Melanocyte of skin (primary cell): ENCODE results near the gene ULK4. TPM values are rescaled to one million over a fixed set of nuclear protein-coding genes. Genes with fewer than 3 reads are reported as not detected.

ENCODE experiments used
- small RNA-seq, 2 donors: library from RNA; depleted of rRNA; stranded (forward); fragments of <200 nt; gene quantifications; one replicate each; pipeline ENCODE3, GENCODE V24; 2012
- total RNA-seq, 2 donors: library from RNA; depleted of rRNA; stranded (reverse); fragments of >200 nt; gene quantifications; 2 replicates each; pipeline ENCODE4 v1.2.3, GENCODE V29; 2012

The ULK4 gene
- total RNA-seq: 10 to 100 TPM; 13.8 to 20.3 TPM

DNA sequence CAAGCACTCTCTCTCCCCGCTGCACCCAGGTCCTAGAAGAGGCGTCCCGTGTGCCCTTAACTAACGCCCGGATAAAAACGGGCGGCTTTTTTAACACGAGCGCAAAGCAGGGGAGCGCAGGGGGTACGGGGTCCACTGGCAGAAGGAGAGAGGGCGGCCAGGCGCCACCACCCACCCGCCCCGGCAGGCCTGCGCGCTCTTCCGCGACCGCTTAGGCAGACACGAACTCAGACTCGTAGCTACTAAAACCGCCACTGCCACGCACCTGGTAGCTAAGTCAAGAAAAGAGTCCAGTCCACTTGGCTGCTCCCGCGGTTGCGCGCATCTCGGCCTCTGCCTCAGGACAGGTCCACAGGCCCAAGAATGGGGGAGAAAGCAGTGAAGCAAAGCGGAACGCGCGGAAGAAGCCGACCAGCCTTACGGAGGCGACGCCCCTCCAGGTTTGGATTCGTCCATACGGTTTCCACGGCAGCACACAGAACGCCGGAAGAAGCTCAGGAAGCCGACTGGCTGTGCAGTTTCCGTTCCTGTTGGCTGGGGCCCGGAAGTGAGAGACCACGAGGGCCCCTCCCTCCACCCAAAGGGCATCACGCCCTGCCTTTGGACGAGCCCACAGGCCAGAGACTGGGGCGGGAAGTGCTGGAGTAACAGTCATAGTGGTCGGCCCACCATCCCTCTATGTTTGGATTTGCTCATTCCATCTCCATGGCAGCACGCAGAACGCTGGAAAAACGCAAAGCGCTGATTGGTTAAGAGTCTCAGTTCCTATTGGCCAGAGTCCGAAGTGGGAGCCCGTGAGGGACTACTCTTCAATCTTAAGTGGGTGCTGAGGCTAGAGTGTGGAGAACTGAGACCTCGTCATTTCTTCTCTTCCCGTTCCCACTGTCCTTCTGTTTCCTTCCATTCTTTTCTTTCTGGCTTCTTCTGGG is at the start of gene ULK4:
ULK4 (minus strand) TSS at position 353 of the 929 bp plus-strand sequence. CDS start 7,344 bp downstream, outside the sequence.

DNA sequence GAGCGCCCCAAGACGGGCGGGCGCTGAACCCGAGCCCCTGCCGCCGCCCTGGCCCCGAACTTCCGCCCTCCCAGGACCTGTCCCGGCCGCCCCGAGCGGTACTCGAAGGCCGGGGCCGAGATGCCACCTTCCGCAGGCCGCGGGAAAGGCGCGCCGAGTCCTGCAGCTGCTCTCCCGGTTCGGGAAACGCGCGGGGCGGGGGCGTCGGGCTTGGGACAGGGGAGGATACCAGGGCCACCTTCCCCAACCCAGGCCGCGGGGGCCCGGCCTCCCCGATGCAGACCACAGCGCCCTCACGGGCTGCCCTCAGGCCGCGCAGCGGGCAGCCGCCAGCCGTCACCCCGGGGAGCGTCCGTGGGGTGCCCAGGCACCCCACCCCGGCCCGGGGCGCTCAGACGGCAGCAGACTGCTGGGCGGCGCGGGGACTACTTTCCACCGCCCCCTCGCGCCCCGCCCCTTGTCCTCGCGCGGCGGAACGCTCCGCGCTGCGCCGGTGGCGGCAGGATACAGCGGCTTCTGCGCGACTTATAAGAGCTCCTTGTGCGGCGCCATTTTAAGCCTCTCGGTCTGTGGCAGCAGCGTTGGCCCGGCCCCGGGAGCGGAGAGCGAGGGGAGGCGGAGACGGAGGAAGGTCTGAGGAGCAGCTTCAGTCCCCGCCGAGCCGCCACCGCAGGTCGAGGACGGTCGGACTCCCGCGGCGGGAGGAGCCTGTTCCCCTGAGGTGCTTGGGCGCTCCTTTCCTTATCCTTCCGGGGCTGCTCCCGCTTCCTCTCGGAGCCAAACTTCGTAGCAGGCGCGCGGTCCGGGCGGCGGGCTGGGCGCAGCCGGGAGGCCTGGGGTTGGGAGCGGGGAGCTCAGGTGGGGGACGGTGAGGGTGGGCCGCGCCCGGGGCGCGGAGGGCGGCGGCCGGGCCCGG is 762.7 kb downstream of the ULK4 start, which contains the start of gene CTNNB1:
CTNNB1 (plus strand) TSS at position 556 of the 916 bp plus-strand sequence. CDS start 24,564 bp downstream, outside the sequence.

Small RNA genes within 50 kb of the gene (small RNA-seq; reads per million reads assigned to genes)
- 0 reads per million in 2 donors for gene ATP6V0E1P2
- gene RF00019: 0 reads per million in 2 donors
- 0 reads per million in 2 donors for gene RF00096
- 0 reads per million in 2 donors for gene RF00602

Other genes starting within 250 kb of the ULK4 start
- gene TRAK1, start 129.3 kb upstream of the ULK4 start, total RNA-seq: 10 to 100 TPM; 45.0 to 63.7 TPM